Measurements from ENCODE around the gene SPEM2.

SPEM2 gene

DNA sequence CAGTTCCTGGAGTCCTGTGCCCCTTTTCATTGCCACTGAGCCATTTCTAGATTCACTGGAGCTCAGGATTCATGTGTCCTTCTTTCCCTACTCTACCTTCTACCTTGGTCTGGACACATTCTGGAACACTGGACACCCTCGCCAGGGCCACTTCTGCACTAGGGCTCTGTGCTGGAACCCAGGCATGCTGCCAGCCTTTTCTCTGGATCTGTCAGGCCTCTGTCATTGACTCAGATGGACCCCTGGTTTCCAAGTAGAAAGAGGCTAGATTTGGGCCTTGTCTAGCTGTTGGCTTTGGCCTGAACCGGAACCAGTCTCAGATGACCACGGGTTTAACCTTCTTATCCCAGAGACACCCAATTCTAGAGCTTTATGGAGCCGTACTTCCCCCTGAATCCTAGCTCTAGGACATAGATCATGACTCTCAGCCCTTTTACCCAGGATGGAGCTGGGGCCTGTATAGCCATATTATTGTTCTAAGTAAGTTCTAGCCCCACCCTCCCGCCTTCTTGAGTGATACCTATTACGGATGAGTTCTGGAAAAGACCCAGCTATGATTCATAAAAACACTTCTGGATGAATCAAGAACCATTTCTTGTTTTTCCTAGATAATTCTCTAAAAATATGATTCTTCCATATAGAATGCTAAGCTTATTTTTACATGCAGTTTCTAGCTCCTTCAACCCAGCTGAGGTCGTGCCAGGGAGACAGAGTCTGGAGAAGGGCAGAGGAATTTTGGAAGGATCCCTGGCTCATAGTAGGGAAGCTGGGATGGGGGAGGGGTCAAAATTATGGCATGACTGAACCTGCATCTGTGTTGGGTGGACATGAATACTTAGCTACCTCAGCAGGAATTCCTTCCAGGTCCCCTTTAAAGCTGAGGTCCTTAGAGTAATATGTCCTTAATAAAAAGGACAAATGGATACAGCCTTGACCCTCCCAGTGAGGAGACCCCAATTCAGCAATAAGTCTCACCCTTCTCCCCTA lies 18.4 kb downstream of the SPEM2 start:
- Histone ChIP-seq H4K91ac (ENCODE audit: low read length) (no peak overlapping the region), H2BK15ac (ENCODE audit: low read depth, poor library complexity, severe bottlenecking) (peak overlapping the region; percentile 65), H3K4me1 (ENCODE audit: control insufficient read depth, insufficient read depth, low read depth, low read length) (peaks cover 33% of the 10 kb centered on the region), H3K4ac (ENCODE audit: low read depth in 1 of 2, low read length in 2 of 2) (no peak overlapping the region), H2AK5ac (ENCODE audit: low read length, severe bottlenecking) (no peak overlapping the region), H3K9me3 (ENCODE audit: control insufficient read depth, low read length) (no peaks in the 10 kb centered on the region), H3K9ac (ENCODE audit: low read length) (no peak overlapping the region), H3K14ac (ENCODE audit: low read length in 2 of 2) (no peak overlapping the region), H2BK5ac (ENCODE audit: low read depth, low read length, poor library complexity, severe bottlenecking) (no peak overlapping the region), H2BK12ac (ENCODE audit: low read length in 2 of 2) (no peak overlapping the region), H3K79me1 (replicated peaks; ENCODE audit: low read length, poor library complexity, severe bottlenecking) (peaks cover 1% of the 10 kb centered on the region), H4K8ac (ENCODE audit: low read length) (peak overlapping the region; percentile 19), H3K36me3 (ENCODE audit: control insufficient read depth in 1 of 2, insufficient read depth in 2 of 2, low read depth in 1 of 2, low read length in 2 of 2) (no peaks in the 10 kb centered on the region), H3K23ac (ENCODE audit: low read length in 2 of 2) (no peak overlapping the region), H3K27me3 (ENCODE audit: control insufficient read depth in 1 of 2, insufficient read depth in 1 of 2, low read length in 2 of 2) (peaks cover 48 to 65% of the 10 kb centered on the region in 2 experiments), H2AFZ (ENCODE audit: low read depth, low read length) (no peak overlapping the region), H3K18ac (ENCODE audit: low read depth in 1 of 2, low read length in 2 of 2) (no peak overlapping the region), H3K27ac (ENCODE audit: low read length, poor library complexity, severe bottlenecking) (no peak overlapping the region), H3K4me2 (ENCODE audit: low read length, poor library complexity, severe bottlenecking) (no peak overlapping the region), H2BK120ac (ENCODE audit: low read depth, low read length) (no peak overlapping the region), H3K4me3 (ENCODE audit: insufficient read depth in 1 of 2, low read depth in 1 of 2, low read length in 2 of 2) (no peak overlapping the region)
- DNase-seq: no peak
- WGBS: 67% methylated on average over 6 of the region's 7 CpGs

DNA sequence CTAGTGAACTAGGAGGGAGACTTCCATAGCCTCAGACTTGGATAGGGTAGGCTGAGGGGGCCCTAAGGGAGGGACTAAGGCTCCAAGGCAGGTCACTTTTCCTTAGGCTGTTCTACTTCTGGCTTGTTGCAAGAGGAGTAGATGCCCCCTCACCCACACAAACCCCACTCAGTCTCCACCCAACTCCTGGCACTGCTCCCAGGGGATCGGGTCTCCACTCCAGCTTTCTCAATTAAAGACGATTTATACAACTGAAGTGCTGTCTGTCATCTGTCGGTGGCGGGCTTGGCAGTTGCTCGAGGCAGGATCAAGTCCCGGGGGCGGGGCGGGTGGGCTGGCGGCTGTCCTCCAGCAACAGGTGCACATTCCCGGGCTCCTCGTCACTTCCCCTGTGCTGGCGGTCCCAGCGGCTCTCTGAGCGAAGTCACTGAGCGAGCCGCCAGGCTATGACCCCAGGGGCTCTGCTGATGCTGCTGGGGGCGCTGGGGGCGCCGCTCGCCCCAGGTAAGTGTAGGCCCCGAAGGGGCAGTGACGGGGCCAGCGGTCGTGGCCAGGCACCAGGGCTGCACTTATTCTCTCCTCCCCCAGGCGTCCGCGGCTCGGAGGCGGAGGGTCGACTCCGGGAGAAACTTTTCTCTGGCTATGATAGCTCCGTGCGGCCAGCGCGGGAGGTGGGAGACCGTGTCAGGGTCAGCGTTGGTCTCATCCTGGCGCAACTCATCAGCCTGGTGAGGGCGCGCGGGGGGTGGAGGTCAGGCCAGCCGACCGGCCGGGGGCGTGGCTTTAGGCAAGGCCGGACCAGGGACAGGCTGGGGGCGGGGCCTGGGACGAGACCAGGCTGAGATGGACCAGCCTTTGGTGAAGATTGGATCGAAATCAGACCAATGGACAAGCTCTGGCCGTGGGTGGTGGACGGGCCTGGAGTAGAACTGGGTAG lies 19.5 kb downstream of the SPEM2 start, which contains the start of gene CHRNB1:
Gene CHRNB1, plus strand, starts transcription at position 380 of the 937 bp plus-strand sequence. Its CDS starts 67 bp downstream, at position 447.
- Histone ChIP-seq H3K14ac (ENCODE audit: low read length in 2 of 2) (no peak within 1 kb of the TSS), H2AK5ac (ENCODE audit: low read length, severe bottlenecking) (no peak within 1 kb of the TSS), H2BK5ac (ENCODE audit: low read depth, low read length, poor library complexity, severe bottlenecking) (no peak within 1 kb of the TSS), H3K18ac (ENCODE audit: low read depth in 1 of 2, low read length in 2 of 2) (peak within 1 kb of the TSS; percentile 34 to 71), H3K27me3 (ENCODE audit: control insufficient read depth in 1 of 2, insufficient read depth in 1 of 2, low read length in 2 of 2) (peaks cover 39 to 56% of the 10 kb centered on the region in 2 experiments), H3K9ac (ENCODE audit: low read length) (peak within 1 kb of the TSS; percentile 41), H4K8ac (ENCODE audit: low read length) (peak within 1 kb of the TSS; percentile 40), H3K4me3 (ENCODE audit: insufficient read depth in 1 of 2, low read depth in 1 of 2, low read length in 2 of 2) (peak within 1 kb of the TSS; percentile 58 to 67), H2BK15ac (ENCODE audit: low read depth, poor library complexity, severe bottlenecking) (no peak within 1 kb of the TSS), H3K4me2 (ENCODE audit: low read length, poor library complexity, severe bottlenecking) (peak within 1 kb of the TSS; percentile 84), H4K91ac (ENCODE audit: low read length) (no peak within 1 kb of the TSS), H2BK120ac (ENCODE audit: low read depth, low read length) (no peak within 1 kb of the TSS), H3K4me1 (ENCODE audit: control insufficient read depth, insufficient read depth, low read depth, low read length) (peaks cover 25% of the 10 kb centered on the region), H3K36me3 (ENCODE audit: control insufficient read depth in 1 of 2, insufficient read depth in 2 of 2, low read depth in 1 of 2, low read length in 2 of 2) (no peaks in the 10 kb centered on the region), H3K79me1 (replicated peaks; ENCODE audit: low read length, poor library complexity, severe bottlenecking) (no peaks in the 10 kb centered on the region), H3K23ac (ENCODE audit: low read length in 2 of 2) (peak within 1 kb of the TSS in 1 of 2 experiments; percentile 91), H3K4ac (ENCODE audit: low read depth in 1 of 2, low read length in 2 of 2) (no peak within 1 kb of the TSS), H3K9me3 (ENCODE audit: control insufficient read depth, low read length) (no peaks in the 10 kb centered on the region), H2BK12ac (ENCODE audit: low read length in 2 of 2) (peak within 1 kb of the TSS in 1 of 2 experiments; percentile 11), H3K27ac (ENCODE audit: low read length, poor library complexity, severe bottlenecking) (no peak within 1 kb of the TSS), H2AFZ (ENCODE audit: low read depth, low read length) (peak within 1 kb of the TSS; percentile 78)
- DNase-seq: peak; percentile 57
- WGBS: 3% methylated on average over 51 of the region's 51 CpGs

DNA sequence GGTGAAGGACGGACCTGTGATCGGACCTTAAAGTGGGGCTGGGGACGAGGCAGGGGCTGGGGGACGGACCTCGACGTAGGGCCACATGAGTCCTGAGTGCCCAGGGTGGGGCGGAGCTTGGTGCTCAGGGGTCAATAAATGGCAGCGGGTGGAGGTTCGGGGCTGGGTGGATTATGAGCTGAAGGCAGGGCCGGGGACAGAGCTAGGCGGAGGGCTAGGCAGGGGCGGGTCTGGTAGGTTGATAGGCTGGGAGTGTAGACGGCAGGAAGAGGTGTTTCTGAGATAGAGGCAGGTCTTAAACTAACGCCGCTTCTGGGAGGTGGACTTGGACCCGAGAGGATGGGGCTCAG lies 20.2 kb downstream of the SPEM2 start:
- peaks cover 39 to 51% of the 10 kb centered on the region in 2 experiments for H3K27me3 ChIP-seq (ENCODE audit: control insufficient read depth in 1 of 2, insufficient read depth in 1 of 2, low read length in 2 of 2)
- no peak overlapping the region for H3K14ac ChIP-seq (ENCODE audit: low read length in 2 of 2)
- H3K4me1 ChIP-seq (ENCODE audit: control insufficient read depth, insufficient read depth, low read depth, low read length): peaks cover 20% of the 10 kb centered on the region
- no peak overlapping the region for H2BK5ac ChIP-seq (ENCODE audit: low read depth, low read length, poor library complexity, severe bottlenecking)
- peak overlapping the region; percentile 84 for H3K4me2 ChIP-seq (ENCODE audit: low read length, poor library complexity, severe bottlenecking)
- H2AK5ac ChIP-seq (ENCODE audit: low read length, severe bottlenecking): no peak overlapping the region
- H3K9me3 ChIP-seq (ENCODE audit: control insufficient read depth, low read length): no peaks in the 10 kb centered on the region
- H3K9ac ChIP-seq (ENCODE audit: low read length): no peak overlapping the region
- no peak overlapping the region for H4K91ac ChIP-seq (ENCODE audit: low read length)
- no peak overlapping the region for H3K4ac ChIP-seq (ENCODE audit: low read depth in 1 of 2, low read length in 2 of 2)
- no peak overlapping the region for H3K27ac ChIP-seq (ENCODE audit: low read length, poor library complexity, severe bottlenecking)
- H3K18ac ChIP-seq (ENCODE audit: low read depth in 1 of 2, low read length in 2 of 2): peak overlapping the region in 1 of 2 experiments; percentile 71
- no peak overlapping the region for H2BK12ac ChIP-seq (ENCODE audit: low read length in 2 of 2)
- DNase-seq: no peak
- H2BK15ac ChIP-seq (ENCODE audit: low read depth, poor library complexity, severe bottlenecking): no peak overlapping the region
- H2BK120ac ChIP-seq (ENCODE audit: low read depth, low read length): no peak overlapping the region
- no peaks in the 10 kb centered on the region for H3K36me3 ChIP-seq (ENCODE audit: control insufficient read depth in 1 of 2, insufficient read depth in 2 of 2, low read depth in 1 of 2, low read length in 2 of 2)
- no peaks in the 10 kb centered on the region for H3K79me1 ChIP-seq (replicated peaks; ENCODE audit: low read length, poor library complexity, severe bottlenecking)
- no peak overlapping the region for H3K23ac ChIP-seq (ENCODE audit: low read length in 2 of 2)
- peak overlapping the region; percentile 58 to 67 for H3K4me3 ChIP-seq (ENCODE audit: insufficient read depth in 1 of 2, low read depth in 1 of 2, low read length in 2 of 2)
- no peak overlapping the region for H2AFZ ChIP-seq (ENCODE audit: low read depth, low read length)
- peak overlapping the region; percentile 33 for H4K8ac ChIP-seq (ENCODE audit: low read length)
- 8% methylated on average over 11 of the region's 16 CpGs for WGBS
